NB4 (cell line): ENCODE measurements around the gene TMEM213.

ENCODE experiments used
- CTCF ChIP-seq: IDR thresholded peaks from one replicate; pipeline ENCODE4 v1.5.1; 2012; ENCODE audit warnings: low read depth, low read length
- POLR2A ChIP-seq: IDR thresholded peaks from 2 replicates; pipeline ENCODE4 v1.6.1; 2011; ENCODE audit warnings: mild to moderate bottlenecking; ENCODE audit not compliant: insufficient read length; ENCODE audit errors: extremely low read depth

GRCh38 chr7:138834583-138834982 lies 36.8 kb downstream of the TMEM213 start:
- TF ChIP-seq CTCF = no peak
- no peak for TF ChIP-seq POLR2A
